ENCODE measurements around the gene PPP1R15B.
"Not testable (repeated sequence)": the region's sequence is repeated elsewhere in the genome, so short reads cannot be mapped to it uniquely, and the experiment has no call there.

DNA sequence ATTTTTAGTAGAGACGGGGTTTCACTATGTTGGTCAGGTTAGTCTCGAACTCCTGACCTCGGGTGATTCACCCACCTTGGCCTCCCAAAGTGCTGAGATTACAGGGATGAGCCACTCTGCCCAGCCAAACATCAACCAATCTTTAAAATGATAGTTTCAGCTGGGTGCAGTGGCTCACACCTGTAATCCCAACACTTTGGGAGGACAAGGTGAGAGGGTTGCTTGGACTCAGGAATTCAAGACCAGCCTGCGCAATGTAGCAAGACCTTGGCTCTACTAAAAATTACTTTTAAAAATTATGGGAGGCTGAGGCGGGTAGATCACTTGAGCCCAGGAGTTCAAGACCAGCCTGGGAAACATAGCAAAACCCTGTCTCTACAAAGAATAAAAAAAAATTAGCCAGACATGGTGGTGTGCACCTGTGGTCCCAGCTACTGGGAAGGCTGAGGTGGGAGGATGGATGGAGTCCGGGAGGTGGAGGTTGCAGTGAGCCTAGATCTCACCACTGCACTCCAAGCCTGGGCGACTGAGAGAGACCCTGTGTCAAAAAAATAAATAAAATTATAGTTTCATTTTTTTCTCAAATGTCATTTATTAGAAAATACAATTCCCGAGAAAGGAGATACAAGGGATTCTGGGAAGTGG, 10.6 kb upstream of the PPP1R15B start:
- TF ChIP-seq, protein P1, sequence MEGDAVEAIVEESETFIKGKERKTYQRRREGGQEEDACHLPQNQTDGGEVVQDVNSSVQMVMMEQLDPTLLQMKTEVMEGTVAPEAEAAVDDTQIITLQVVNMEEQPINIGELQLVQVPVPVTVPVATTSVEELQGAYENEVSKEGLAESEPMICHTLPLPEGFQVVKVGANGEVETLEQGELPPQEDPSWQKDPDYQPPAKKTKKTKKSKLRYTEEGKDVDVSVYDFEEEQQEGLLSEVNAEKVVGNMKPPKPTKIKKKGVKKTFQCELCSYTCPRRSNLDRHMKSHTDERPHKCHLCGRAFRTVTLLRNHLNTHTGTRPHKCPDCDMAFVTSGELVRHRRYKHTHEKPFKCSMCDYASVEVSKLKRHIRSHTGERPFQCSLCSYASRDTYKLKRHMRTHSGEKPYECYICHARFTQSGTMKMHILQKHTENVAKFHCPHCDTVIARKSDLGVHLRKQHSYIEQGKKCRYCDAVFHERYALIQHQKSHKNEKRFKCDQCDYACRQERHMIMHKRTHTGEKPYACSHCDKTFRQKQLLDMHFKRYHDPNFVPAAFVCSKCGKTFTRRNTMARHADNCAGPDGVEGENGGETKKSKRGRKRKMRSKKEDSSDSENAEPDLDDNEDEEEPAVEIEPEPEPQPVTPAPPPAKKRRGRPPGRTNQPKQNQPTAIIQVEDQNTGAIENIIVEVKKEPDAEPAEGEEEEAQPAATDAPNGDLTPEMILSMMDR (IDR thresholded peaks at IDR 0.05), result not testable (repeated sequence)
- not testable (repeated sequence) for TF ChIP-seq POLR2A (IDR thresholded peaks at IDR 0.05)
